Endothelial cell of umbilical vein (primary cell): ENCODE data around the gene ZDHHC13. TPM values are rescaled to one million over a fixed set of nuclear protein-coding genes. Genes with fewer than 3 reads are reported as not detected.

ENCODE experiments used
- BruUV-seq: library from RNA; stranded (reverse); fragments of 400-500 nt; replicated peaks from 2 replicates; lab custom pipeline; 2021; lab: Mats Ljungman, UMichigan
- CTCF ChIA-PET: fragments of 300-600, 350-600 bp; sonication (Branson Sonifier 250); formaldehyde crosslinking; loops from one replicate; lab custom pipeline; 2021; ENCODE audit warnings: antibody characterized with exemption, inconsistent platforms; lab: Charles Lee
- POLR2A ChIA-PET: fragments of 300-600, 350-600 bp; sonication (Branson Sonifier 250); formaldehyde crosslinking; loops from one replicate; lab custom pipeline; 2021; ENCODE audit warnings: antibody characterized with exemption, inconsistent platforms; lab: Charles Lee
- DNase-seq: peaks from one replicate; pipeline ENCODE4 v3.0.0-alpha.2; 2011; ENCODE audit warnings: low read depth, low spot score
- FAIRE-seq: peaks from 2 replicates; lab custom pipeline; 2011; peaks lifted over from hg19 to GRCh38; lab: Jason Lieb, UNC
- H2AFZ ChIP-seq: 2 replicates; pipeline ENCODE4 v1.6.0; 2012; ENCODE audit warnings: low read depth, low read length, control low read depth, inconsistent platforms
- H3K27ac ChIP-seq: 2 replicates; pipeline ENCODE4 v1.5.1; 2011; ENCODE audit warnings: low read depth, mild to moderate bottlenecking, control low read depth, low read length, moderate library complexity; ENCODE audit not compliant: insufficient read depth
- H3K27me3 ChIP-seq, 2 experiments: 2 replicates each; pipeline versions ENCODE4 v1.6.0 to v1.6.1; 2011; ENCODE audit warnings: low read length in 2 of 2, mixed read lengths in 1 of 2; ENCODE audit not compliant: control insufficient read depth in 2 of 2, insufficient read depth in 2 of 2
- H3K36me3 ChIP-seq, 2 experiments: 2 replicates in 1 of 2; 3 replicates in 1 of 2; pipeline ENCODE4 v1.5.1; 2011; ENCODE audit warnings: low read length in 2 of 2, mild to moderate bottlenecking in 1 of 2, moderate library complexity in 1 of 2; ENCODE audit not compliant: control insufficient read depth in 2 of 2, insufficient read depth in 2 of 2; ENCODE audit errors: extremely low read depth in 1 of 2
- H3K4me1 ChIP-seq: 3 replicates; pipeline ENCODE4 v1.5.1; 2011; ENCODE audit warnings: mild to moderate bottlenecking, low read length; ENCODE audit not compliant: control insufficient read depth, insufficient read depth; ENCODE audit errors: extremely low read depth
- H3K4me2 ChIP-seq: 2 replicates; pipeline ENCODE4 v1.6.1; 2011; ENCODE audit warnings: low read length, control low read depth, mixed read lengths; ENCODE audit not compliant: insufficient read depth
- H3K4me3 ChIP-seq, 3 experiments: fragments of 200-600 bp in 1 of 3; sonication (generic), shearing (Covaris generic) in 1 of 3; replicated peaks in 1 of 3; 2 replicates each; pipeline ENCODE4 v1.5.1; 2011 to 2016; ENCODE audit warnings: control low read depth in 3 of 3, low read length in 3 of 3, mild to moderate bottlenecking in 2 of 3, inconsistent platforms in 1 of 3, low read depth in 1 of 3, moderate library complexity in 1 of 3; ENCODE audit not compliant: insufficient read depth in 1 of 3
- H3K79me2 ChIP-seq: 2 replicates; pipeline ENCODE4 v1.6.0; 2012; ENCODE audit warnings: low read length, inconsistent platforms; ENCODE audit not compliant: control insufficient read depth, insufficient read depth
- H3K9ac ChIP-seq: replicated peaks from 2 replicates; pipeline ENCODE3; 2011; ENCODE audit warnings: low read length, control low read depth; ENCODE audit not compliant: insufficient read depth; ENCODE audit errors: extremely low read depth
- H3K9me1 ChIP-seq: replicated peaks from 3 replicates; pipeline ENCODE4 v1.6.0; 2011; ENCODE audit warnings: mild to moderate bottlenecking, low read length; ENCODE audit not compliant: control insufficient read depth, insufficient read depth; ENCODE audit errors: extremely low read depth
- H3K9me3 ChIP-seq: replicated peaks from 2 replicates; pipeline ENCODE4 v1.5.1; 2012; ENCODE audit warnings: low read length, inconsistent platforms; ENCODE audit not compliant: control insufficient read depth, insufficient read depth
- H4K20me1 ChIP-seq: replicated peaks from 2 replicates; pipeline ENCODE3; 2011; ENCODE audit warnings: mild to moderate bottlenecking, low read length; ENCODE audit not compliant: control insufficient read depth, insufficient read depth; ENCODE audit errors: extremely low read depth
- EZH2 ChIP-seq: IDR thresholded peaks from 2 replicates; pipeline ENCODE4 v1.6.1; 2012; ENCODE audit warnings: borderline replicate concordance, low read depth, mild to moderate bottlenecking, moderate library complexity, low read length, inconsistent platforms; ENCODE audit not compliant: severe bottlenecking
- FOS ChIP-seq: IDR thresholded peaks from 2 replicates; pipeline ENCODE4 v1.6.1; 2011; ENCODE audit warnings: mild to moderate bottlenecking, low read length, moderate library complexity, borderline replicate concordance; ENCODE audit not compliant: insufficient read depth
- GATA2 ChIP-seq: IDR thresholded peaks from 2 replicates; pipeline ENCODE4 v1.7.0; 2011; ENCODE audit warnings: low read depth, mild to moderate bottlenecking, moderate library complexity, mixed read lengths, low read length; ENCODE audit not compliant: insufficient read length, insufficient read depth
- JUN ChIP-seq: IDR thresholded peaks from 2 replicates; pipeline ENCODE4 v1.6.1; 2011; ENCODE audit warnings: borderline replicate concordance, low read depth; ENCODE audit not compliant: insufficient read length, insufficient read depth
- MYC ChIP-seq: IDR thresholded peaks from one replicate; pipeline ENCODE4 v1.6.1; 2011; ENCODE audit warnings: mild to moderate bottlenecking, low read depth, low read length
- POLR2A ChIP-seq: IDR thresholded peaks from 2 replicates; pipeline ENCODE4 v1.6.1; 2012; ENCODE audit warnings: low read depth, mild to moderate bottlenecking, control low read depth, low read length
- POLR2AphosphoS5 ChIP-seq: IDR thresholded peaks from 2 replicates; pipeline ENCODE4 v1.6.1; 2012; ENCODE audit warnings: low read depth, mild to moderate bottlenecking, control low read depth, low read length, moderate library complexity; ENCODE audit not compliant: insufficient read depth
- dilution Hi-C: fragments of 300-500 bp; cut with MboI; formaldehyde crosslinking; loops from one replicate; pipeline ENCODE4 v1.15.0; 2019; ENCODE audit warnings: low sequenced_read_pairs; ENCODE audit not compliant: extremely low pct_ligation_motif_present
- intact Hi-C: fragments of 100-400 bp; cut with micrococcal nuclease; formaldehyde crosslinking; loops from one replicate; pipeline ENCODE4 v1.10.0; 2022
- polyA plus RNA-seq, 4 experiments: library from polyadenylated mRNA; depleted of rRNA in 3 of 4; stranded (reverse) in 3 of 4; unstranded in 1 of 4; fragments of >200 nt; gene quantifications; 2 replicates each; pipeline versions ENCODE4 v1.2.1 to v1.2.3, GENCODE V29; 2011 to 2012; ENCODE audit warnings: missing spikeins in 1 of 4
- total RNA-seq: library from RNA; stranded (reverse); gene quantifications from 2 replicates; pipeline ENCODE4 v1.2.3, GENCODE V29; 2021
- TF ChIP-seq, protein P1 (sequence below), 2 donors: IDR thresholded peaks; 1 replicate in 1 of 2; 2 replicates in 1 of 2; pipeline ENCODE4 v1.5.1; 2011; ENCODE audit warnings: low read length in 2 of 2, mild to moderate bottlenecking in 2 of 2, moderate library complexity in 2 of 2, control low read depth in 1 of 2, inconsistent platforms in 1 of 2, low read depth in 1 of 2; ENCODE audit not compliant: insufficient read depth in 1 of 2; ENCODE audit errors: extremely low read depth in 1 of 2
- TF ChIP-seq, protein P2 (sequence below): IDR thresholded peaks from 2 replicates; pipeline ENCODE4 v1.6.1; 2011; ENCODE audit not compliant: insufficient read depth, insufficient read length

ZDHHC13 gene
- total and polyA plus RNA-seq, 2 donors (not counting 3 experiments of a cell fraction or from before 2014, with no cell fraction given) = 37.4 to 52.9 TPM

DNA sequence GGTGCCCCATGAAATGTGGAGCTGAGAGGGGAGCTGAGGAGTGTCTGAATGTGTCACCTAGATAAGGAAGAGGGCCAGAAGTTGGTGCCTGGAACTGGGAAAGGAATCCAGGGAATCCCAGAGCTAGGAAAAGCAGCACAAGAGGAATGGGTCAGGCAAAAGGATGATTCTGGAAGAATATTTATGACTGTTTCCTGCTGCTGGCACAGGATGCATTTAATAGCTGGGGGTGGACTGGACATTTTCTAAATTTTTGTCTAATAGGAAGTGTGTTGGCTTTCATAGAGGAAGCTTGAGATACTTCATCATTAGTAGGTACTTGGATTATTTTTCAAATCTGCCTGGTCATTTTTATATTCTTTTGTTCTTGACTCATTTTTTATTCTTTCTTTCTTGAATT lies 39.0 kb upstream of the ZDHHC13 start:
- dilution Hi-C loops (no loop called here), intact Hi-C loops (loop anchor here (1.0 to 10.0 kb wide), 4 partner anchors 39 to 667 kb away; partner anchors contain the start of gene ZDHHC13)
- Histone ChIP-seq H3K9me1 (no peaks in the 10 kb centered on the region), H3K27me3 (no peaks in the 10 kb centered on the region), H3K4me3 (no peak overlapping the region), H3K9me3 (no peaks in the 10 kb centered on the region), H3K36me3 (no peaks in the 10 kb centered on the region), H3K27ac (peak overlapping the region; percentile 83), H3K79me2 (no peaks in the 10 kb centered on the region), H3K9ac (peak overlapping the region; percentile 38), H3K4me2 (peak overlapping the region; percentile 71), H3K4me1 (peaks cover 45% of the 10 kb centered on the region), H2AFZ (peak overlapping the region; percentile 28), H4K20me1 (no peaks in the 10 kb centered on the region)
- TF ChIP-seq FOS (peak; percentile 30), GATA2 (no peak), POLR2A (peak; percentile 54), POLR2AphosphoS5 (peak; percentile 59)
- no TSS peak for BruUV-seq
- FAIRE-seq = peak; percentile 83
- ChIA-PET POLR2A (interaction anchor here (0.6 to 1.7 kb wide), 4 partner anchors 9 to 233 kb away, joined by 3 to 6 read pairs (median 5); partner anchors contain the start of gene ZDHHC13), CTCF (interaction anchor here (0.8 to 6.8 kb wide), 30 partner anchors 10 to 963 kb away, joined by 3 to 121 read pairs (median 12); partner anchors contain the start of gene ZDHHC13)
- DNase-seq = peak; percentile 56

DNA sequence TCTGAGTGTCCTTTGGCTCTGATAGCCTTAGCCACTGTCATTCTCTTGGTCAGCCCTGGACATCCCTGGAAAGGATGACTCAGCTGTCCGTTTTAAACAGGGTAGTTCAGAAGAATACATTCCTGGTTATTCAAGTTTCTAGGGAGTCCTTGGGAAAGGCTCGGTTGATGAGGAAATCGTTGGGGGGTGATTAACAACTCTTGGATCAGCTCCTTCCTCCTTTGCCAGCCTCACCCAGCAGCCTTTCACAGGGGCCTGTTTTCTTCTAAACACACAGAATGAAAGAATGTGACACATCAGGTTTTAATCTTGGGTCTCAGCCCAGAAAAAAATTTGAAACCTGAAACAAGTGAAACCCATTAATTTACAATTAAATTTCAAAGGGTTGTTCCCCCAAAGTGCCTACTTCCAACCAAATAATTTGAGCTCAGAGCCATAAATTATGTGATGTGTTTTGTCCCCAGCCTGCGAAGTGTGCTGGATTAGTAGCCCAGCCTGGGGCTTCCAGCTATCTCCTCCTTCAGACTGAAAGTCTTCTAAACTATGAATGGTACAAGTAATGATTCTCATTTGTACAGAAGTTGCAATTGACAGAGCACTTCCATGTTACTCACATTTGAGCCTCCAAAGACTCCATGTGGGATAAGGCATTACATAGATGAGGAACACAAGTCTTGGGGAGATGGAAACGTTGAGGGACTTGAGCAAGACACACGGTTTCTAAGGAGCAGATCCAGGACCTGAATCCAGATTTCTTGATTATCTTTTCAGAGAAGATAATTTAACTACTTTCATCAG lies 37.1 kb upstream of the ZDHHC13 start:
- Histone ChIP-seq H3K4me1 (peaks cover 45% of the 10 kb centered on the region), H3K36me3 (no peaks in the 10 kb centered on the region), H3K4me3 (no peak overlapping the region), H3K27ac (peak overlapping the region; percentile 83), H2AFZ (no peak overlapping the region), H3K27me3 (no peaks in the 10 kb centered on the region), H3K79me2 (no peaks in the 10 kb centered on the region), H3K4me2 (peak overlapping the region; percentile 29), H3K9me3 (no peaks in the 10 kb centered on the region), H4K20me1 (no peaks in the 10 kb centered on the region), H3K9me1 (no peaks in the 10 kb centered on the region), H3K9ac (peak overlapping the region; percentile 59)
- TSS peak; percentile 88 for BruUV-seq
- DNase-seq (peak; percentile 89), FAIRE-seq (peak; percentile 92)
- peak; percentile 66 for TF ChIP-seq JUN
- peak; percentile 5 for TF ChIP-seq POLR2A
- peak; percentile 92 for TF ChIP-seq FOS
- TF ChIP-seq MYC = no peak
- TF ChIP-seq EZH2 = no peak
- TF ChIP-seq, protein P1, sequence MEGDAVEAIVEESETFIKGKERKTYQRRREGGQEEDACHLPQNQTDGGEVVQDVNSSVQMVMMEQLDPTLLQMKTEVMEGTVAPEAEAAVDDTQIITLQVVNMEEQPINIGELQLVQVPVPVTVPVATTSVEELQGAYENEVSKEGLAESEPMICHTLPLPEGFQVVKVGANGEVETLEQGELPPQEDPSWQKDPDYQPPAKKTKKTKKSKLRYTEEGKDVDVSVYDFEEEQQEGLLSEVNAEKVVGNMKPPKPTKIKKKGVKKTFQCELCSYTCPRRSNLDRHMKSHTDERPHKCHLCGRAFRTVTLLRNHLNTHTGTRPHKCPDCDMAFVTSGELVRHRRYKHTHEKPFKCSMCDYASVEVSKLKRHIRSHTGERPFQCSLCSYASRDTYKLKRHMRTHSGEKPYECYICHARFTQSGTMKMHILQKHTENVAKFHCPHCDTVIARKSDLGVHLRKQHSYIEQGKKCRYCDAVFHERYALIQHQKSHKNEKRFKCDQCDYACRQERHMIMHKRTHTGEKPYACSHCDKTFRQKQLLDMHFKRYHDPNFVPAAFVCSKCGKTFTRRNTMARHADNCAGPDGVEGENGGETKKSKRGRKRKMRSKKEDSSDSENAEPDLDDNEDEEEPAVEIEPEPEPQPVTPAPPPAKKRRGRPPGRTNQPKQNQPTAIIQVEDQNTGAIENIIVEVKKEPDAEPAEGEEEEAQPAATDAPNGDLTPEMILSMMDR (IDR thresholded peaks at IDR 0.05; ENCODE audit: extremely low read depth in 1 of 2, insufficient read depth in 1 of 2, low read depth in 1 of 2, low read length in 2 of 2) = no peak
- TF ChIP-seq, protein P2, sequence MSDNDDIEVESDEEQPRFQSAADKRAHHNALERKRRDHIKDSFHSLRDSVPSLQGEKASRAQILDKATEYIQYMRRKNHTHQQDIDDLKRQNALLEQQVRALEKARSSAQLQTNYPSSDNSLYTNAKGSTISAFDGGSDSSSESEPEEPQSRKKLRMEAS = no peak
- peak; percentile 68 for TF ChIP-seq GATA2
- peak; percentile 77 for TF ChIP-seq POLR2AphosphoS5
- dilution Hi-C loops = no loop called here
- POLR2A ChIA-PET = no interaction called here
- CTCF ChIA-PET = interaction anchor here (0.7 to 6.8 kb wide), 16 partner anchors 9 to 180 kb away, joined by 3 to 121 read pairs (median 5); partner anchors contain the start of gene ZDHHC13
- intact Hi-C loops = loop anchor here (1.0 to 10.0 kb wide), 3 partner anchors 7 to 665 kb away; no protein-coding TSS in a partner anchor
